WI38 (cell line): ENCODE data around the gene SLC1A2.

Experiments
- H3K4me3 ChIP-seq: 2 replicates; pipeline ENCODE4 v1.5.1; 2011; ENCODE audit warnings: low read depth, mild to moderate bottlenecking, control low read depth, low read length
- CTCF ChIP-seq: IDR thresholded peaks from 2 replicates; pipeline ENCODE4 v1.5.1; 2012; ENCODE audit warnings: low read depth, mild to moderate bottlenecking, control low read depth, low read length

Gene SLC1A2

GRCh38 chr11:35376118-35376510 is 43.2 kb downstream of the SLC1A2 start:
- no peak for TF ChIP-seq CTCF
- no peak overlapping the region for H3K4me3 ChIP-seq

GRCh38 chr11:35375332-35376117 is 43.8 kb downstream of the SLC1A2 start:
- no peak overlapping the region for H3K4me3 ChIP-seq
- TF ChIP-seq CTCF: no peak

GRCh38 chr11:35373284-35373933 is 45.9 kb downstream of the SLC1A2 start:
- TF ChIP-seq CTCF: no peak
- no peak overlapping the region for H3K4me3 ChIP-seq

GRCh38 chr11:35372565-35373283 is 46.6 kb downstream of the SLC1A2 start:
- TF ChIP-seq CTCF: no peak
- no peak overlapping the region for H3K4me3 ChIP-seq

GRCh38 chr11:35367491-35367890 is 51.9 kb downstream of the SLC1A2 start:
- H3K4me3 ChIP-seq: no peak overlapping the region
- no peak for TF ChIP-seq CTCF

- TF ChIP-seq CTCF: no peak
Observed at GRCh38 chr11:35366798-35367197, 52.6 kb downstream of the SLC1A2 start.

GRCh38 chr11:35365961-35366360 is 53.4 kb downstream of the SLC1A2 start:
- no peak for TF ChIP-seq CTCF
- H3K4me3 ChIP-seq: no peak overlapping the region

More at GRCh38 chr11:35366798-35367197, 52.6 kb downstream of the SLC1A2 start:
- no peak overlapping the region for H3K4me3 ChIP-seq
